HepG2 (cell line): ENCODE data around the gene KMT2B. TPM values are rescaled to one million over a fixed set of nuclear protein-coding genes. Genes with fewer than 3 reads are reported as not detected.

Source experiments
- ATF1 ChIP-seq: IDR thresholded peaks from 2 replicates; pipeline ENCODE4 v1.6.1; 2016; ENCODE audit warnings: mild to moderate bottlenecking, control low read depth
- FOXO4 ChIP-seq: sonication (generic); formaldehyde crosslinking; conservative IDR thresholded peaks from 2 replicates; pipeline ENCODE4 v1.8.1; 2023; ENCODE audit warnings: missing genetic modification reagents
- GTF2F1 ChIP-seq: fragments of 150-350 bp; IDR thresholded peaks from 2 replicates; pipeline ENCODE4 v1.6.1; 2014; ENCODE audit warnings: low read length
- GTF3A ChIP-seq: sonication (generic); formaldehyde crosslinking; conservative IDR thresholded peaks from 2 replicates; pipeline ENCODE4 v1.4.0; 2020; ENCODE audit warnings: mild to moderate bottlenecking, missing genetic modification reagents
- HES4 ChIP-seq: sonication (generic); formaldehyde crosslinking; IDR thresholded peaks from 2 replicates; pipeline ENCODE4 v1.9.0; 2021; ENCODE audit warnings: mild to moderate bottlenecking, missing genetic modification reagents, borderline replicate concordance
- MAZ ChIP-seq, 2 experiments: sonication (generic) in 1 of 2; formaldehyde crosslinking in 1 of 2; IDR thresholded peaks; 2 replicates each; pipeline versions ENCODE4 v1.5.0 to v1.6.1; 2012 to 2020; ENCODE audit warnings: low read depth in 2 of 2, mild to moderate bottlenecking in 2 of 2, borderline replicate concordance in 1 of 2, improper control_type of control experiment in 1 of 2, low read length in 1 of 2, missing genetic modification reagents in 1 of 2, moderate library complexity in 1 of 2
- MLLT10 ChIP-seq: sonication (generic); formaldehyde crosslinking; IDR thresholded peaks from 2 replicates; pipeline ENCODE4 v1.4.0; 2020; ENCODE audit warnings: missing genetic modification reagents
- NAIF1 ChIP-seq: sonication (generic); formaldehyde crosslinking; IDR thresholded peaks from 2 replicates; pipeline ENCODE4 v1.5.0; 2020; ENCODE audit warnings: mild to moderate bottlenecking, missing genetic modification reagents, borderline replicate concordance
- PAXIP1 ChIP-seq: sonication (generic); formaldehyde crosslinking; conservative IDR thresholded peaks from 2 replicates; pipeline ENCODE4 v1.4.0; 2020; ENCODE audit warnings: mild to moderate bottlenecking, missing genetic modification reagents, moderate library complexity
- PLRG1 ChIP-seq: fragments of 450-650 bp; conservative IDR thresholded peaks from 2 replicates; pipeline ENCODE4 v1.6.1; 2016
- RBM39 ChIP-seq: fragments of 200-400 bp; formaldehyde crosslinking; IDR thresholded peaks from one replicate; pipeline ENCODE4 v1.6.1; 2018; ENCODE audit warnings: antibody characterized with exemption, mild to moderate bottlenecking, low read depth, low read length; ENCODE audit not compliant: poor library complexity, severe bottlenecking
- SATB2 ChIP-seq: sonication (generic); formaldehyde crosslinking; IDR thresholded peaks from 2 replicates; pipeline ENCODE4 v1.5.0; 2020; ENCODE audit warnings: missing genetic modification reagents
- SP140L ChIP-seq: sonication (generic); formaldehyde crosslinking; IDR thresholded peaks from 2 replicates; pipeline ENCODE4 v1.4.0; 2020; ENCODE audit warnings: missing genetic modification reagents, borderline replicate concordance
- SP4 ChIP-seq: sonication (generic); formaldehyde crosslinking; IDR thresholded peaks from 2 replicates; pipeline ENCODE4 v1.8.1; 2023; ENCODE audit warnings: mild to moderate bottlenecking, missing genetic modification reagents
- TAF15 ChIP-seq: fragments of 200-400 bp; formaldehyde crosslinking; IDR thresholded peaks from one replicate; pipeline ENCODE4 v1.6.1; 2018; ENCODE audit warnings: mild to moderate bottlenecking, low read depth, low read length; ENCODE audit not compliant: poor library complexity, severe bottlenecking
- ZBTB8A ChIP-seq: sonication (generic); formaldehyde crosslinking; IDR thresholded peaks from 2 replicates; pipeline ENCODE4 v1.4.0; 2020; ENCODE audit warnings: mild to moderate bottlenecking, low read depth, missing genetic modification reagents, borderline replicate concordance
- ZIK1 ChIP-seq: sonication (generic); formaldehyde crosslinking; IDR thresholded peaks from 2 replicates; pipeline ENCODE4 v1.5.0; 2020; ENCODE audit warnings: mild to moderate bottlenecking, low read depth, missing genetic modification reagents, borderline replicate concordance
- ZMYM2 ChIP-seq: sonication (generic); formaldehyde crosslinking; IDR thresholded peaks from 2 replicates; pipeline ENCODE4 v1.8.0; 2022; ENCODE audit warnings: mild to moderate bottlenecking, missing genetic modification reagents
- ZNF207 ChIP-seq: fragments of 450-650 bp; IDR thresholded peaks from 2 replicates; pipeline ENCODE4 v1.6.1; 2016; ENCODE audit warnings: antibody characterized with exemption, borderline replicate concordance
- ZNF362 ChIP-seq: sonication (generic); formaldehyde crosslinking; IDR thresholded peaks from 2 replicates; pipeline ENCODE4 v1.4.0; 2020; ENCODE audit warnings: missing genetic modification reagents, mild to moderate bottlenecking, borderline replicate concordance
- ZNF781 ChIP-seq: sonication (generic); formaldehyde crosslinking; IDR thresholded peaks from 2 replicates; pipeline ENCODE4 v1.5.1; 2020; ENCODE audit warnings: borderline replicate concordance, mild to moderate bottlenecking, missing genetic modification reagents; ENCODE audit errors: not compliant biosample characterization
- ZNF839 ChIP-seq: sonication (generic); formaldehyde crosslinking; IDR thresholded peaks from 2 replicates; pipeline ENCODE4 v1.4.0; 2020; ENCODE audit warnings: missing genetic modification reagents, mild to moderate bottlenecking, borderline replicate concordance
- polyA plus RNA-seq, 8 experiments: library from polyadenylated mRNA; depleted of rRNA in 3 of 8; stranded (reverse) in 7 of 8; unstranded in 1 of 8; fragments of >200 nt; fragmentation: Illumina TruSeq in 4 of 8; extraction: Trizol in 4 of 8; gene quantifications; 2 replicates each; pipeline versions ENCODE4 v1.2.1 to v1.2.3, GENCODE V29; 2011 to 2016; ENCODE audit warnings: low read depth in 4 of 8, missing spikeins in 1 of 8, mixed read lengths in 1 of 8; ENCODE audit not compliant: insufficient read depth in 1 of 8
- total RNA-seq, 5 experiments: library from RNA; depleted of rRNA; stranded (reverse); fragments of >200 nt; fragmentation: Illumina TruSeq; extraction: Trizol; gene quantifications; 2 replicates each; pipeline ENCODE4 v1.2.3, GENCODE V29; 2016; ENCODE audit warnings: low read depth in 1 of 5

Gene KMT2B
- total and polyA plus RNA-seq, 2 of the 13 experiments (the other 11 are each of a cell fraction or from before 2014, with no cell fraction given), result 6.2 to 16.9 TPM

- peak; percentile 59; the same call in 1 of the 2 replicates for TF ChIP-seq HES4 (CRISPR knock-in tag)
- TF ChIP-seq TAF15, result no peak
- TF ChIP-seq ZBTB8A (CRISPR knock-in tag), result no peak
- TF ChIP-seq MAZ (IDR thresholded peaks at IDR 0.05; ENCODE audit: borderline replicate concordance, low read depth, low read length), result no peak
- 0 out of 2 replicates have a peak, but pooled peaks have one; percentile 14 for TF ChIP-seq MAZ (CRISPR knock-in tag; IDR thresholded peaks at IDR 0.05; ENCODE audit: low read depth)
- peak; percentile 93 for TF ChIP-seq ZNF781 (CRISPR knock-in tag)
- no peak for TF ChIP-seq ATF1
- TF ChIP-seq SATB2, result peak; percentile 64; the same call in 1 of the 2 replicates
- no peak for TF ChIP-seq MLLT10
- TF ChIP-seq RBM39, result no peak
- TF ChIP-seq PAXIP1 (CRISPR knock-in tag), result no peak; the same call in 1 of the 2 replicates
- no peak for TF ChIP-seq PLRG1
- TF ChIP-seq GTF2F1, result no peak
- TF ChIP-seq ZNF207, result no peak
- no peak for TF ChIP-seq ZMYM2 (CRISPR knock-in tag)
- peak; percentile 11; the same call in 1 of the 2 replicates for TF ChIP-seq NAIF1 (CRISPR knock-in tag)
- TF ChIP-seq SP140L (CRISPR knock-in tag), result no peak
- peak; percentile 7; the same call in 1 of the 2 replicates for TF ChIP-seq SP4
- 0 out of 2 replicates have a peak, but pooled peaks have one; percentile 69 for TF ChIP-seq ZIK1 (CRISPR knock-in tag)
- TF ChIP-seq ZNF839 (CRISPR knock-in tag), result no peak
- TF ChIP-seq GTF3A (CRISPR knock-in tag), result no peak
- TF ChIP-seq ZNF362, result peak; percentile 33; the same call in 1 of the 2 replicates
- TF ChIP-seq FOXO4 (CRISPR knock-in tag), result no peak
These were observed 1.6 kb upstream of the KMT2B start (continued) for GRCh38 chr19:35715981-35716800.
